Gastrocnemius medialis (tissue), 4 donors: Measurements from ENCODE around the gene COBLL1. TPM values are rescaled to one million over a fixed set of nuclear protein-coding genes. Genes with fewer than 3 reads are reported as not detected.

ENCODE experiments used
- ATAC-seq, 2 donors: fragments of 150-250 bp; one replicate each; pipeline ENCODE4 v1.9.1; 2016
- DNase-seq, 2 donors: peaks; one replicate each; pipeline ENCODE4 v3.0.0-alpha.2; 2019
- H3K27ac ChIP-seq, 4 donors: fragments of 200-600 bp; sonication (generic); 1 replicate in 1 of 4; 2 replicates in 3 of 4; pipeline ENCODE4 v1.5.1; 2016 to 2018; ENCODE audit warnings: mild to moderate bottlenecking in 2 of 4, moderate library complexity in 1 of 4
- H3K27me3 ChIP-seq, 3 donors: fragments of 200-600 bp; sonication (generic) in 2 of 3; 1 replicate in 1 of 3; 2 replicates in 2 of 3; pipeline versions ENCODE4 v1.5.1 to v1.6.0; 2016 to 2019; ENCODE audit warnings: mild to moderate bottlenecking in 1 of 3, moderate library complexity in 1 of 3
- H3K36me3 ChIP-seq, 2 donors: fragments of 200-600 bp; sonication (generic) in 1 of 2; one replicate each; pipeline ENCODE4 v1.5.1; 2017 to 2018
- H3K4me1 ChIP-seq, 2 donors: fragments of 200-600 bp; sonication (generic) in 1 of 2; one replicate each; pipeline ENCODE4 v1.5.1; 2016 to 2017; ENCODE audit warnings: mild to moderate bottlenecking in 2 of 2
- H3K4me3 ChIP-seq, 4 donors: fragments of 200-600 bp; sonication (generic) in 3 of 4; 1 replicate in 1 of 4; 2 replicates in 3 of 4; pipeline ENCODE4 v1.5.1; 2016 to 2019; ENCODE audit warnings: mild to moderate bottlenecking in 2 of 4
- H3K9me3 ChIP-seq, 3 donors: fragments of 200-600 bp; sonication (generic) in 2 of 3; 1 replicate in 1 of 3; 2 replicates in 2 of 3; pipeline ENCODE4 v1.5.1; 2016 to 2019
- POLR2A ChIP-seq, 2 donors: fragments of 450-650 bp; IDR thresholded peaks; one replicate each; pipeline ENCODE4 v1.6.1; 2017; ENCODE audit warnings: antibody characterized with exemption in 2 of 2, mild to moderate bottlenecking in 2 of 2, moderate library complexity in 2 of 2
- in situ Hi-C, 4 donors: fragments of 200-750 bp; cut with MboI; loops; one replicate each; pipeline versions ENCODE4 v1.15.0 to v1.8.0; 2017; ENCODE audit warnings: low sequenced_read_pairs in 4 of 4
- intact Hi-C: fragments of 100-400 bp; cut with DNase I; formaldehyde crosslinking; loops from one replicate; pipeline ENCODE4 v1.15.1; 2023; ENCODE audit warnings: low total_unique reads
- total RNA-seq, 4 donors: library from RNA; depleted of rRNA; stranded (reverse); fragments of >200 nt; gene quantifications; one replicate each; pipeline versions ENCODE4 v1.1.0 to v1.2.3, GENCODE V29; 2016
- TF ChIP-seq, protein P1 (sequence below), 5 experiments: fragments of 450-650 bp in 3 of 5; fragments of 200-600 bp in 2 of 5; sonication (generic) in 2 of 5; IDR thresholded peaks in 4 of 5; conservative IDR thresholded peaks in 1 of 5; 1 replicate in 4 of 5; 2 replicates in 1 of 5; pipeline ENCODE4 v1.5.1; 2016 to 2019; ENCODE audit warnings: antibody characterized with exemption in 5 of 5, mild to moderate bottlenecking in 3 of 5, moderate library complexity in 3 of 5

Gene COBLL1
- total RNA-seq, 4 donors from 2014 or later = 1.9 to 9.6 (median 4.0) TPM

DNA sequence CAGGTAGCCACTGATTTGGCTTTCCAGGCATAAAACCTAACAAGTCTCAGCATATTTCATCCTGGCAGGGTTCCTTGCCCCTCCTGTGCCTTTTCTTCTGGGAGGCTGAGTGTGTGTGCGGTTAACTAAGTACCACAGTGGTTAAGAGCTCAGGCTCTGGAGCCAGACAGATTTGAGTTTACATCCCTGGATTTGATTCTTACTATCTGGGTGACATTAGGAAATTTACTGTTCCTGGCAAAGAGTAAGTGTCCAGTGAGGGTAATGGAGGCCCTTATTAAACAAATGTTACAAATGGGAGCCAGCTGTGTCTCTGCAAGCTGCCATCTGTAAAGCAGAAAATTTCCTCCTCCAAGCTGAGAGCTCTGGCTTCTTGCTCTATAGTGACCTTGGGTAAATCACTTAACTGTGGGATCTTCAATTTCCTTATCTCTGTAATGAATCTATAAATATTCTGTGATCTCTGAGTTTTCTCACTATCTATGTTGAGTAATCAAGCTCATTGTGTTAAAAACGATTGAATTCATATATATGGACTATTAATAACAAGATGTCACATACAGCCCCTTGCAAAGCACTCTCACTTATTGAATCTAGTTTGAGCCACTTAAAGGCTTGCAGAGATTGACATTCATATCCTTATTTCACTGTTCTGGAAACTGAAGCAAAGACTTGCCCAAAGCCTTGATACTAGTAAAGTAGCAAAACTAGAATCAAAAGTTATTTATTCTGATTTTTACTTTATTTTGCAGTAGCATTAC, 6.5 kb upstream of the COBLL1 start:
- Histone ChIP-seq H3K27ac (no peak overlapping the region), H3K9me3 (no peaks in the 10 kb centered on the region), H3K27me3 (no peaks in the 10 kb centered on the region), H3K4me1 (no peaks in the 10 kb centered on the region), H3K36me3 (no peaks in the 10 kb centered on the region), H3K4me3 (no peak overlapping the region)
- TF ChIP-seq, protein P1, sequence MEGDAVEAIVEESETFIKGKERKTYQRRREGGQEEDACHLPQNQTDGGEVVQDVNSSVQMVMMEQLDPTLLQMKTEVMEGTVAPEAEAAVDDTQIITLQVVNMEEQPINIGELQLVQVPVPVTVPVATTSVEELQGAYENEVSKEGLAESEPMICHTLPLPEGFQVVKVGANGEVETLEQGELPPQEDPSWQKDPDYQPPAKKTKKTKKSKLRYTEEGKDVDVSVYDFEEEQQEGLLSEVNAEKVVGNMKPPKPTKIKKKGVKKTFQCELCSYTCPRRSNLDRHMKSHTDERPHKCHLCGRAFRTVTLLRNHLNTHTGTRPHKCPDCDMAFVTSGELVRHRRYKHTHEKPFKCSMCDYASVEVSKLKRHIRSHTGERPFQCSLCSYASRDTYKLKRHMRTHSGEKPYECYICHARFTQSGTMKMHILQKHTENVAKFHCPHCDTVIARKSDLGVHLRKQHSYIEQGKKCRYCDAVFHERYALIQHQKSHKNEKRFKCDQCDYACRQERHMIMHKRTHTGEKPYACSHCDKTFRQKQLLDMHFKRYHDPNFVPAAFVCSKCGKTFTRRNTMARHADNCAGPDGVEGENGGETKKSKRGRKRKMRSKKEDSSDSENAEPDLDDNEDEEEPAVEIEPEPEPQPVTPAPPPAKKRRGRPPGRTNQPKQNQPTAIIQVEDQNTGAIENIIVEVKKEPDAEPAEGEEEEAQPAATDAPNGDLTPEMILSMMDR (IDR thresholded peaks at IDR 0.05 in 4 of 5, conservative IDR thresholded peaks at IDR 0.05 in 1 of 5) = no peak
- TF ChIP-seq POLR2A (IDR thresholded peaks at IDR 0.05) = no peak
- ATAC-seq = no peak
- intact Hi-C loops (no loop called here), in situ Hi-C loops (loop anchor here in 1 of 4 donors (10.0 kb wide), 1 partner anchor 113 kb away; no protein-coding TSS in a partner anchor)
- DNase-seq = no peak

DNA sequence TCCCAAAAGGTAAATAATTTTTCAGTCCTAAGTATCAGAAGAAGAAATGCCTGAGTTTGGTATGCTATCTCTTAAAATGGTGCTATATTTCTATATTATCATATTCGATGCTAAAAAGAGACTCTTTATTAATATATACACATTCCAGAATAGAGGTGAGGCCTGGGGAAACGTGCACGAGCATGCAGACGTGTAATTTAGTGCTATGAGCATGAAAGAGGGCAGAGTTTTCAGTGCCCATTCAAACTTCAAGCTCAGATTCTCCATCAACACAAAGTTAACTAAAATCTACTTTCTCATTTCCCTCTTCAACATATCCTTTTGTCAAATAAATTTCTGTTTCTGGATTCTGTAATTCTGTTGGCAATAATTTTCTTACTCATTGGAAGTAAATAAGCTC, 5.7 kb upstream of the COBLL1 start:
- ATAC-seq = no peak
- in situ Hi-C loops = loop anchor here in 1 of 4 donors (10.0 kb wide), 1 partner anchor 112 kb away; no protein-coding TSS in a partner anchor
- Histone ChIP-seq H3K9me3 (no peaks in the 10 kb centered on the region), H3K27me3 (no peaks in the 10 kb centered on the region), H3K4me1 (peaks cover 2 to 3% of the 10 kb centered on the region in 2 donors), H3K4me3 (no peak overlapping the region), H3K36me3 (no peaks in the 10 kb centered on the region), H3K27ac (no peak overlapping the region)
- no peak for TF ChIP-seq POLR2A (IDR thresholded peaks at IDR 0.05)
- TF ChIP-seq, protein P1 (IDR thresholded peaks at IDR 0.05 in 4 of 5, conservative IDR thresholded peaks at IDR 0.05 in 1 of 5) = no peak
- no peak for DNase-seq
- intact Hi-C loops = no loop called here

DNA sequence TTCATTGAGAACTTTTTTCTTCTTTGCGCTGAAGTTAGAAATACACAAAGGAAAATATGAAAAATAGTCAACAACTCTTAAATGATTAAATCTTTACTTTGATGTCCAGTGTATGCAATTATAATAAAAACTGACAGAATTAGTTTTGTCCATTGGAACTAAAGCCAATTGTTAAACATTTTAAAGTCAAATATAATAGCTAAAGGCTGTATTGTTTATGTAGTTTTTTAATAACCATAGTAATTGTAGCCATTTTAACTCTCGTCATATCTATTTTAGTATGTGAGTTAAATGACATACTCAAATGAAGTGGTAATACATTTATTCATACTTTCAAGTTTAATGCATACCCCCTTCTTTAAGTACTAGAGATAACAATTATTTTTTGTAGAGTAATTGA, 4.7 kb upstream of the COBLL1 start:
- no peak for DNase-seq
- no peak overlapping the region for H3K4me3 ChIP-seq
- intact Hi-C loops = no loop called here
- H3K4me1 ChIP-seq = peaks cover 5% of the 10 kb centered on the region in 2 donors
- no peaks in the 10 kb centered on the region for H3K27me3 ChIP-seq
- in situ Hi-C loops = loop anchor here in 1 of 4 donors (10.0 kb wide), 1 partner anchor 111 kb away; no protein-coding TSS in a partner anchor
- no peak overlapping the region for H3K27ac ChIP-seq
- H3K9me3 ChIP-seq = no peaks in the 10 kb centered on the region
- no peak for ATAC-seq
- no peaks in the 10 kb centered on the region for H3K36me3 ChIP-seq
- no peak for TF ChIP-seq POLR2A (IDR thresholded peaks at IDR 0.05)
- TF ChIP-seq, protein P1 (IDR thresholded peaks at IDR 0.05 in 4 of 5, conservative IDR thresholded peaks at IDR 0.05 in 1 of 5) = no peak

DNA sequence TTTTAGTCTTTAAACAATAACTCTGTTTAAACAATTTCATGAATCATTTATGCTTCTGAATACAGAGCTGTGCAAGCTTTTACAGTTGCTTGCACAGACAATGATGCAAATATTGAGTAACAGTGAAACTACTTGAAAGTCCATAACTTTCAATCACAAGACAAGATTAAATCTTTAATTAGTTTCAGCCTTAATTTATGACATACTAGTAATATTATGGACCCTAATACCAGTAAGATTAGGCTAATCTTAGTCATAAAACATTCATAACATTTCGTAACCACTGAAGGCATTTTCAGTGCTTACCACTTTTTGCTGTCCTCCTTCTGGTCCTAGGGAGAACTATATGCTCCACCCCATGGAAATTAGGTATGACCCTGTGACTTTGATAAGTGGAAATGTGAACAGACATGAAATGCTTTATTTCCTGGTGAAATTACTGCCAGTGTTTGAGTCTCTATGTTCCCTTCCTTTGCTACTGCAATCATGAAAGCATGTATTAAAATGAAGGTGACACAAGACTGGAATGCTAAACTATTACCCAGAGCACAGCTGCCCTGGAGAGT, 1.8 kb upstream of the COBLL1 start:
- Histone ChIP-seq H3K27ac (no peak overlapping the region), H3K4me1 (peaks cover 5 to 12% of the 10 kb centered on the region in 2 donors), H3K9me3 (no peaks in the 10 kb centered on the region), H3K27me3 (no peaks in the 10 kb centered on the region), H3K4me3 (no peak overlapping the region), H3K36me3 (no peaks in the 10 kb centered on the region)
- TF ChIP-seq, protein P1 (IDR thresholded peaks at IDR 0.05 in 4 of 5, conservative IDR thresholded peaks at IDR 0.05 in 1 of 5) = no peak
- no peak for TF ChIP-seq POLR2A (IDR thresholded peaks at IDR 0.05)
- ATAC-seq = no peak
- intact Hi-C loops (loop anchor here (5.0 kb wide), 2 partner anchors 66 to 106 kb away; no protein-coding TSS in a partner anchor), in situ Hi-C loops (loop anchor here in 1 of 4 donors (10.0 kb wide), 1 partner anchor 109 kb away; no protein-coding TSS in a partner anchor)
- DNase-seq = no peak
